ENCODE results near the gene CREB1. TPM values are rescaled to one million over a fixed set of nuclear protein-coding genes. Genes with fewer than 3 reads are reported as not detected.

CREB1 gene
- total and polyA plus RNA-seq, 12 donors = 3.2 to 77.8 (median 41.3) TPM

DNA sequence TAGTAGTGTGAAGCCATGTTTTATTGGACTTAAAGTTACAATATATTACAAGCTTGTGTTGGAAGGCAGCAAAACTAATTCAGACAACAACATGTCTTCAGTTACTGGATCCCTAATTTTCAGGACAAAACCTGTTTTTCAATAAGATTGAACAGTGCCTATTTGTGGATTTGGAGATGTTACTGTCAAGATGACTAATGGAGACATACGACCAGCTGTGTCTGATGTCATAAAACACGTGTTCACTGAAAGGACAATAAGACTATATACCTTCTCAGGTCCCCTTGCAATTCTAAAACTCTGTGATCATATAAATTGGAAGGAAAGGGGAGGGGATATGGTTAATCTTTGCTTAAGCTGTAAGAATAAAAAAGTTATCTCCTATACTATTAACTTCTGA is 73.7 kb downstream of the CREB1 start:
- Histone ChIP-seq H3K27ac (no peak overlapping the region), H3K4me1 (replicated peaks in 1 of 2) (peaks cover 0 to 5% of the 10 kb centered on the region in 2 donors), H3K36me3 (replicated peaks in 1 of 2) (no peaks in the 10 kb centered on the region), H3K27me3 (no peaks in the 10 kb centered on the region), H3K9me3 (replicated peaks in 1 of 3) (no peaks in the 10 kb centered on the region), H3K4me3 (no peak overlapping the region)
- TF ChIP-seq POLR2A (IDR thresholded peaks at IDR 0.05) (no peak), CTCF (IDR thresholded peaks at IDR 0.05) (no peak)
- 58 to 68% (median 61%) methylated on average over 2 of the region's 2 CpGs for WGBS, 4 donors
- intact Hi-C loops (cut with DNase I) = no loop called here
- no peak for DNase-seq

GRCh38 chr2:207606399-207606798 is 76.6 kb downstream of the CREB1 start:
- intact Hi-C loops (cut with DNase I) = no loop called here
- Histone ChIP-seq H3K4me3 (no peak overlapping the region), H3K4me1 (replicated peaks in 1 of 2) (peaks cover 0 to 5% of the 10 kb centered on the region in 2 donors), H3K36me3 (replicated peaks in 1 of 2) (no peaks in the 10 kb centered on the region), H3K27me3 (no peaks in the 10 kb centered on the region), H3K27ac (no peak overlapping the region), H3K9me3 (replicated peaks in 1 of 3) (no peaks in the 10 kb centered on the region)
- WGBS, 4 donors = 93 to 97% (median 96%) methylated on average over 7 of the region's 7 CpGs
- DNase-seq = no peak
- no peak for TF ChIP-seq CTCF (IDR thresholded peaks at IDR 0.05)
- TF ChIP-seq POLR2A (IDR thresholded peaks at IDR 0.05) = no peak

- WGBS, 4 donors = 91 to 98% (median 96%) methylated on average over 5 of the region's 5 CpGs
- DNase-seq = no peak
- intact Hi-C loops (cut with DNase I) = no loop called here
- Histone ChIP-seq H3K36me3 (replicated peaks in 1 of 2) (no peaks in the 10 kb centered on the region), H3K9me3 (replicated peaks in 1 of 3) (no peaks in the 10 kb centered on the region), H3K4me3 (no peak overlapping the region), H3K27ac (no peak overlapping the region), H3K27me3 (no peaks in the 10 kb centered on the region), H3K4me1 (replicated peaks in 1 of 2) (peaks cover 0 to 2% of the 10 kb centered on the region in 2 donors)
- no peak for TF ChIP-seq POLR2A (IDR thresholded peaks at IDR 0.05)
- TF ChIP-seq CTCF (IDR thresholded peaks at IDR 0.05) = no peak
Observed at GRCh38 chr2:207606829-207607228, 77.1 kb downstream of the CREB1 start.

GRCh38 chr2:207612714-207613113 is 83.0 kb downstream of the CREB1 start:
- H3K36me3 ChIP-seq (replicated peaks in 1 of 2) = no peaks in the 10 kb centered on the region
- no peaks in the 10 kb centered on the region for H3K27me3 ChIP-seq
- intact Hi-C loops (cut with DNase I) = no loop called here
- no peak for TF ChIP-seq CTCF (IDR thresholded peaks at IDR 0.05)
- H3K27ac ChIP-seq = no peak overlapping the region
- 86 to 92% (median 89%) methylated on average over 4 of the region's 4 CpGs for WGBS, 4 donors
- H3K9me3 ChIP-seq (replicated peaks in 1 of 3) = no peaks in the 10 kb centered on the region
- no peak for DNase-seq
- no peak overlapping the region for H3K4me3 ChIP-seq
- peaks cover 0 to 11% of the 10 kb centered on the region in 2 donors for H3K4me1 ChIP-seq (replicated peaks in 1 of 2)

Data from adrenal gland (tissue), 12 donors.